Measurements from ENCODE around the gene SFMBT2. TPM values are rescaled to one million over a fixed set of nuclear protein-coding genes. Genes with fewer than 3 reads are reported as not detected.

The SFMBT2 gene
- total RNA-seq, 1 experiment from 2014 or later, result 7.4 TPM

DNA sequence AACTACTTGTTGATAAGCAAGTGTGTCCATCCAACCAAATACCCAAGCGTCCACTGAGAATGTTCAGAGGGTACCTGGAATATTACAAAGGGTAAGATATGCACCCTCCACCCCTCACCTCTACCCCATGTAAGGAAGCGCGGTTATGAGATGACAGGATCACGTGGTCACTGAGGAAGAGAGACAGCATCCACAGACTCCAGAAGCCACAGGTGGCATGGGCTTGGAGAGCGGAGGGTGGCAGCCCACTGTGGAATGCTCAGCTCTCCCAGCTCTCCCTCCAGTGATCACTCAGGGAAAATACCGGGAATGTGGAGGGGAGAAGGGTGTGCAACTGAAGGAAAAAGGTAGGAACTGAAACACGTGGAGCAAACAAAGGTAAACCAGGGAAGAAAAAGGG lies 25.7 kb downstream of the SFMBT2 start:
- H3K4me1 Mint-ChIP-seq (ENCODE audit: insufficient read depth, unreplicated experiment), result peaks cover 22% of the 10 kb centered on the region
- peaks cover 10% of the 10 kb centered on the region for H3K36me3 Mint-ChIP-seq (ENCODE audit: insufficient read depth, unreplicated experiment)
- H3K27me3 Mint-ChIP-seq (ENCODE audit: insufficient read depth, unreplicated experiment), result no peaks in the 10 kb centered on the region
- POLR2A ChIA-PET, result no interaction called here
- TF ChIP-seq, protein P1, sequence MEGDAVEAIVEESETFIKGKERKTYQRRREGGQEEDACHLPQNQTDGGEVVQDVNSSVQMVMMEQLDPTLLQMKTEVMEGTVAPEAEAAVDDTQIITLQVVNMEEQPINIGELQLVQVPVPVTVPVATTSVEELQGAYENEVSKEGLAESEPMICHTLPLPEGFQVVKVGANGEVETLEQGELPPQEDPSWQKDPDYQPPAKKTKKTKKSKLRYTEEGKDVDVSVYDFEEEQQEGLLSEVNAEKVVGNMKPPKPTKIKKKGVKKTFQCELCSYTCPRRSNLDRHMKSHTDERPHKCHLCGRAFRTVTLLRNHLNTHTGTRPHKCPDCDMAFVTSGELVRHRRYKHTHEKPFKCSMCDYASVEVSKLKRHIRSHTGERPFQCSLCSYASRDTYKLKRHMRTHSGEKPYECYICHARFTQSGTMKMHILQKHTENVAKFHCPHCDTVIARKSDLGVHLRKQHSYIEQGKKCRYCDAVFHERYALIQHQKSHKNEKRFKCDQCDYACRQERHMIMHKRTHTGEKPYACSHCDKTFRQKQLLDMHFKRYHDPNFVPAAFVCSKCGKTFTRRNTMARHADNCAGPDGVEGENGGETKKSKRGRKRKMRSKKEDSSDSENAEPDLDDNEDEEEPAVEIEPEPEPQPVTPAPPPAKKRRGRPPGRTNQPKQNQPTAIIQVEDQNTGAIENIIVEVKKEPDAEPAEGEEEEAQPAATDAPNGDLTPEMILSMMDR (IDR thresholded peaks at IDR 0.05; ENCODE audit: unreplicated experiment), result no peak
- BruUV-seq (replicated peaks), result no TSS peak
- intact Hi-C loops (cut with micrococcal nuclease), result no loop called here
- H3K27ac Mint-ChIP-seq (ENCODE audit: low read depth, unreplicated experiment), result no peak overlapping the region
- CTCF ChIA-PET, result interaction anchor here (0.6 kb wide), 1 partner anchor 20 kb away, joined by 3 read pairs; no protein-coding TSS in a partner anchor
- H3K9me3 Mint-ChIP-seq (ENCODE audit: unreplicated experiment), result no peaks in the 10 kb centered on the region
- DNase-seq (ENCODE audit: unreplicated experiment), result no peak
- H3K4me3 Mint-ChIP-seq (ENCODE audit: unreplicated experiment), result no peak overlapping the region

DNA sequence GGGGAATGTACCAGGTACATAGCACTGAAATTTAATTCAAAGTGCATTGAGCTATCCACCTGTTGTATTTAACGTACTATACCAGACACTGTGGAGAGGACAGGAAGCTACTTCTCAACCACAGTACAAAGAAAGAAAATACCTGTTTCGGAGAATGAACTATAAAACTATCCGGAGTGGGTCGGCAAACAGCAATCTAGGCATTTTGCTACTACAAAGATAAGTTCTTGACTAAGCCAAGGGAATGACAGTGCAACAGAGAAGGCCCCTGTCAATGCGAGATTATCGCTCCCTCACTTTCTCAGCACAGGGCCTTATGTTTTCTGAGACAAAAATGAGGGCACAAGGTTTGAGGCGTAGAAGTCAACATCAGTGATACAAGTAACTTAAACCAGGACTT lies 27.4 kb downstream of the SFMBT2 start:
- Mint-ChIP-seq H3K4me3 (ENCODE audit: unreplicated experiment) (no peak overlapping the region), H3K27me3 (ENCODE audit: insufficient read depth, unreplicated experiment) (no peaks in the 10 kb centered on the region), H3K9me3 (ENCODE audit: unreplicated experiment) (no peaks in the 10 kb centered on the region), H3K36me3 (ENCODE audit: insufficient read depth, unreplicated experiment) (peaks cover 10% of the 10 kb centered on the region), H3K27ac (ENCODE audit: low read depth, unreplicated experiment) (no peak overlapping the region), H3K4me1 (ENCODE audit: insufficient read depth, unreplicated experiment) (peaks cover 22% of the 10 kb centered on the region)
- BruUV-seq (replicated peaks), result no TSS peak
- CTCF ChIA-PET, result interaction anchor here (0.6 to 1.0 kb wide), 4 partner anchors 9 to 705 kb away, joined by 3 to 4 read pairs (median 4); no protein-coding TSS in a partner anchor
- POLR2A ChIA-PET, result interaction anchor here (1.0 kb wide), 1 partner anchor 18 kb away, joined by 3 read pairs; no protein-coding TSS in a partner anchor
- intact Hi-C loops (cut with micrococcal nuclease), result no loop called here
- TF ChIP-seq, protein P1 (IDR thresholded peaks at IDR 0.05; ENCODE audit: unreplicated experiment), result no peak
- no peak for DNase-seq (ENCODE audit: unreplicated experiment)

DNA sequence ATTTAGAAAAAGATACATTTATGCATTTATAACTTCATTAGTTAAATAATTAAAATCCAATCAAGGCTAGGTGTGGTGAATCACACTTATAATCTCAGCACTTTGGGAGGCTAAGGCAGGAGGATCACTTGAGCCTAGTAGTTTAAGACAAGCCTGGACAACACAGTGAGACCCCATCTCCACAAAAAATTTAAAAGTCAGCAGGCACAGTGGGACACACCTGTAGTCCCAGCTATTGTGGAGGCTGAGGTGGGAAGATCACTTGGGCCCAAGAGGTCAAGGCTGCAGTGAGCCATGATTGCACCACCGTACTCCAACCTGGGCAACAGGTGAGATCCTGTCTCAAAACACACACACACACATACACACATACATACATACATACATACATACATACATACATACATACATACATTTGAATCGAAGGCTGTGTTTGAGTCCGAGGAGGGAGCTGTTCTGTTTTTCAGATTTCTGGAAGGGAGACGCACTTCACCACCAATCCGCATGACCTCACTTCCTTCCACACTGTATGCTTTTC lies 30.1 kb downstream of the SFMBT2 start:
- H3K36me3 Mint-ChIP-seq (ENCODE audit: insufficient read depth, unreplicated experiment), result peaks cover 18% of the 10 kb centered on the region
- H3K9me3 Mint-ChIP-seq (ENCODE audit: unreplicated experiment), result no peaks in the 10 kb centered on the region
- ChIA-PET CTCF (no interaction called here), POLR2A (no interaction called here)
- peaks cover 12% of the 10 kb centered on the region for H3K4me1 Mint-ChIP-seq (ENCODE audit: insufficient read depth, unreplicated experiment)
- no peak overlapping the region for H3K4me3 Mint-ChIP-seq (ENCODE audit: unreplicated experiment)
- H3K27me3 Mint-ChIP-seq (ENCODE audit: insufficient read depth, unreplicated experiment), result no peaks in the 10 kb centered on the region
- BruUV-seq (replicated peaks), result no TSS peak
- no peak for DNase-seq (ENCODE audit: unreplicated experiment)
- intact Hi-C loops (cut with micrococcal nuclease), result no loop called here
- TF ChIP-seq, protein P1 (IDR thresholded peaks at IDR 0.05; ENCODE audit: unreplicated experiment), result no peak
- H3K27ac Mint-ChIP-seq (ENCODE audit: low read depth, unreplicated experiment), result no peak overlapping the region

DNA sequence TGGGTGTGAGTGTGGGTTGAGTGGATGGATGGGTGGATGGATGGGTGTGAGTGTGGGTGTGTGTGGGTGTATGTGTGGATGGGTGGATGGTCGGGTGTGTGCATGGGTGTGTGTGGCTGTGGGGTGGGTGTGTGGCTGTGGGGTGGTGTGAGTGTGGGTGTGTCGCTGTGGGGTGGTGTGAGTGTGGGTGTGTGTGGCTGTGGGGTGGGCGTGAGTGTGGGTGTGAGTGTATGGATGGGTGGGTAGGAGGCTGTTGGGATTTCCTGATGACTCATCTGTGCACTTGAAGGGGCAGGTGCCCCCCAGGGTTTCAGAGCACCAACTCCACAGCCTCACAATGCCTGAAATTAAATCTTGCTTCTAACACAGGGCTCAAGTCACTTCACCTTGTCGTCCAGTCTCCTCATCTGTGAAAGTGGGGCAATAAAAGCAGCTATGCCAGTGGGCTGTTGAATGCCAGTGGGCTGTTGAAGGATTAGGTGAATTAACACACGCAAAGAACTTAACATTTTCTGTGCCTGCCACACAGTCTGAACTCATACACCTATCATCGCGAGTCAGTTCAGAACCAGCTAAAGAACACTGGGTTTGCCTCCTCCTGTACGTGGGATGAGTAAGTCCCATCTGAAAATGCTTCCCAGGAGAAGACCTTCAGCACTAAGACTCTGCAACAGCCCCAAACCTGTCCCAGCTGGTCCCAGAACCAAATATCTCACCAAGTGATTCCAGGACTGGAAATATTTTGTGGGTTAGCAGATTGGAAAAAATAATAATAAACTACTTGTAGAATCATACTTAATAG lies 32.0 kb downstream of the SFMBT2 start:
- intact Hi-C loops (cut with micrococcal nuclease), result no loop called here
- Mint-ChIP-seq H3K36me3 (ENCODE audit: insufficient read depth, unreplicated experiment) (peaks cover 24% of the 10 kb centered on the region), H3K4me1 (ENCODE audit: insufficient read depth, unreplicated experiment) (peaks cover 6% of the 10 kb centered on the region), H3K27me3 (ENCODE audit: insufficient read depth, unreplicated experiment) (no peaks in the 10 kb centered on the region), H3K27ac (ENCODE audit: low read depth, unreplicated experiment) (no peak overlapping the region), H3K9me3 (ENCODE audit: unreplicated experiment) (no peaks in the 10 kb centered on the region), H3K4me3 (ENCODE audit: unreplicated experiment) (no peak overlapping the region)
- ChIA-PET POLR2A (no interaction called here), CTCF (no interaction called here)
- DNase-seq (ENCODE audit: unreplicated experiment), result no peak
- TF ChIP-seq, protein P1 (IDR thresholded peaks at IDR 0.05; ENCODE audit: unreplicated experiment), result no peak
- BruUV-seq (replicated peaks), result no TSS peak
